ENCODE data around the gene SLC4A2.

- no peak for TF ChIP-seq GATA2 (IDR thresholded peaks at IDR 0.05; ENCODE audit: low read depth, low read length)
- no peak for TF ChIP-seq GATA3 (IDR thresholded peaks at IDR 0.05; ENCODE audit: low read depth, low read length)
Measured at GRCh38 chr7:151124899-151125399, 65.6 kb downstream of the SLC4A2 start.
